Ectodermal cell (in vitro differentiated cells): ENCODE data around the gene NAGS. TPM values are rescaled to one million over a fixed set of nuclear protein-coding genes. Genes with fewer than 3 reads are reported as not detected.
A peak's percentile ranks its signal among the peaks of the same experiment; 100 is the strongest.
"Not testable (repeated sequence)": the region's sequence is repeated elsewhere in the genome, so short reads cannot be mapped to it uniquely, and the experiment has no call there.

ENCODE experiments used
- H3K27ac ChIP-seq: 2 replicates; pipeline ENCODE4 v1.7.0; 2013; ENCODE audit warnings: mild to moderate bottlenecking, low read depth, low read length; ENCODE audit not compliant: insufficient read depth, poor library complexity, severe bottlenecking
- H3K27me3 ChIP-seq: 2 replicates; pipeline ENCODE4 v1.7.0; 2013; ENCODE audit warnings: mild to moderate bottlenecking, low read length; ENCODE audit not compliant: insufficient read depth, control insufficient read depth, poor library complexity, severe bottlenecking
- H3K36me3 ChIP-seq: one replicate; pipeline ENCODE4 v1.7.0; 2013; ENCODE audit warnings: low read length; ENCODE audit not compliant: control insufficient read depth, insufficient read depth
- H3K4me1 ChIP-seq: one replicate; pipeline ENCODE4 v1.7.0; 2013; ENCODE audit warnings: low read length; ENCODE audit not compliant: control insufficient read depth, insufficient read depth
- H3K4me3 ChIP-seq: 2 replicates; pipeline ENCODE4 v1.7.0; 2013; ENCODE audit warnings: low read depth, low read length, control low read depth; ENCODE audit not compliant: insufficient read depth
- H3K9me3 ChIP-seq: 2 replicates; pipeline ENCODE4 v1.7.0; 2013; ENCODE audit warnings: mild to moderate bottlenecking, low read length, moderate library complexity; ENCODE audit not compliant: control insufficient read depth
- WGBS, 2 experiments: methylation state at CpG; one replicate each; pipeline ENCODE4 v1.1.7; 2013; ENCODE audit warnings: missing lambda C conversion rate in 2 of 2; 5-methylcytosine and 5-hydroxymethylcytosine counted together
- polyA plus RNA-seq, 4 experiments: library from polyadenylated mRNA; stranded (reverse); fragments of 50-300 nt; gene quantifications; one replicate each; pipeline ENCODE4 v1.2.3, GENCODE V29; 2013

Gene NAGS
- polyA plus RNA-seq (2013, experiment 1 of 4) = 0.91 TPM
- polyA plus RNA-seq (2013, experiment 2 of 4) = 0.85 TPM
- 1.5 TPM for polyA plus RNA-seq (2013, experiment 3 of 4)
- 1.1 TPM for polyA plus RNA-seq (2013, experiment 4 of 4)

GRCh38 chr17:44004077-44004760, at the start of gene NAGS:
NAGS (plus strand) TSS chr17:44004622; CDS start chr17:44004664, 42 bp downstream.
- peaks cover 44% of the 10 kb centered on the region for H3K27me3 ChIP-seq
- no peaks in the 10 kb centered on the region for H3K36me3 ChIP-seq

GRCh38 chr17:43956222-43956621, 48.2 kb upstream of the NAGS start:
- Histone ChIP-seq H3K9me3 (no peaks in the 10 kb centered on the region), H3K4me3 (no peak overlapping the region), H3K4me1 (peaks cover 5% of the 10 kb centered on the region), H3K27ac (no peak overlapping the region), H3K27me3 (peaks cover 38% of the 10 kb centered on the region), H3K36me3 (no peaks in the 10 kb centered on the region)
- 94 to 96% methylated on average over 6 to 7 of the region's 8 CpGs for WGBS, 2 experiments

More at GRCh38 chr17:44004077-44004760, at the start of gene NAGS:
- Histone ChIP-seq H3K4me1 (peaks cover 17% of the 10 kb centered on the region), H3K27ac (no peak within 1 kb of the TSS), H3K4me3 (peak within 1 kb of the TSS; percentile 33), H3K9me3 (no peaks in the 10 kb centered on the region)
- 3% methylated on average over 24 to 25 of the region's 25 CpGs for WGBS, 2 experiments

GRCh38 chr17:43958748-43959352, 45.6 kb upstream of the NAGS start:
- H3K9me3 ChIP-seq = no peaks in the 10 kb centered on the region
- WGBS, 2 experiments = 86 to 88% methylated on average over 2 of the region's 2 CpGs
- no peak overlapping the region for H3K27ac ChIP-seq
- H3K27me3 ChIP-seq = peaks cover 12% of the 10 kb centered on the region
- no peaks in the 10 kb centered on the region for H3K4me1 ChIP-seq
- H3K4me3 ChIP-seq = no peak overlapping the region
- no peaks in the 10 kb centered on the region for H3K36me3 ChIP-seq

- H3K27ac ChIP-seq, H3K27me3 ChIP-seq, H3K9me3 ChIP-seq, H3K36me3 ChIP-seq, H3K4me1 ChIP-seq, H3K4me3 ChIP-seq: not testable (repeated sequence)
- WGBS, 2 experiments = 87 to 91% methylated on average over 6 of the region's 6 CpGs
Observed at GRCh38 chr17:43961292-43961691, 43.1 kb upstream of the NAGS start.

- Histone ChIP-seq H3K4me1 (no peaks in the 10 kb centered on the region), H3K4me3 (no peak overlapping the region), H3K27me3 (no peaks in the 10 kb centered on the region), H3K9me3 (no peaks in the 10 kb centered on the region), H3K27ac (no peak overlapping the region), H3K36me3 (no peaks in the 10 kb centered on the region)
- 78 to 98% methylated on average over 2 of the region's 2 CpGs for WGBS, 2 experiments
Observed at GRCh38 chr17:43961954-43962353, 42.5 kb upstream of the NAGS start.

- no peak overlapping the region for H3K27ac ChIP-seq
- 83 to 86% methylated on average over 7 of the region's 7 CpGs for WGBS, 2 experiments
- no peak overlapping the region for H3K4me3 ChIP-seq
- H3K4me1 ChIP-seq = no peaks in the 10 kb centered on the region
- no peaks in the 10 kb centered on the region for H3K36me3 ChIP-seq
- no peaks in the 10 kb centered on the region for H3K27me3 ChIP-seq
- no peaks in the 10 kb centered on the region for H3K9me3 ChIP-seq
Observed at GRCh38 chr17:43962479-43962878, 41.9 kb upstream of the NAGS start.

- H3K27me3 ChIP-seq = no peaks in the 10 kb centered on the region
- H3K4me1 ChIP-seq = no peaks in the 10 kb centered on the region
- WGBS, 2 experiments = 93 to 97% methylated on average over 3 of the region's 3 CpGs
- no peaks in the 10 kb centered on the region for H3K9me3 ChIP-seq
- no peaks in the 10 kb centered on the region for H3K36me3 ChIP-seq
- H3K4me3 ChIP-seq = no peak overlapping the region
- no peak overlapping the region for H3K27ac ChIP-seq
Observed at GRCh38 chr17:43966276-43966675, 38.1 kb upstream of the NAGS start.

GRCh38 chr17:43967251-43967875, 37.1 kb upstream of the NAGS start:
- 77% methylated on average over 8 to 9 of the region's 9 CpGs for WGBS, 2 experiments
- H3K9me3 ChIP-seq = no peaks in the 10 kb centered on the region

GRCh38 chr17:43970366-43970765, 34.1 kb upstream of the NAGS start:
- H3K27me3 ChIP-seq = no peaks in the 10 kb centered on the region
- no peaks in the 10 kb centered on the region for H3K9me3 ChIP-seq
- H3K4me1 ChIP-seq = no peaks in the 10 kb centered on the region
- H3K4me3 ChIP-seq = no peak overlapping the region
- no peaks in the 10 kb centered on the region for H3K36me3 ChIP-seq
- no peak overlapping the region for H3K27ac ChIP-seq
- 90% methylated on average over 4 of the region's 4 CpGs for WGBS, 2 experiments

More at GRCh38 chr17:43967251-43967875, 37.1 kb upstream of the NAGS start:
- Histone ChIP-seq H3K4me1 (no peaks in the 10 kb centered on the region), H3K27me3 (no peaks in the 10 kb centered on the region), H3K4me3 (no peak overlapping the region), H3K27ac (no peak overlapping the region), H3K36me3 (no peaks in the 10 kb centered on the region)

- no CpG with 5 or more reads among the region's 2 CpGs for WGBS, 2 experiments
- not testable (repeated sequence) for H3K27me3 ChIP-seq
Observed at GRCh38 chr17:43971436-43971835, 33.0 kb upstream of the NAGS start.

More at GRCh38 chr17:43971436-43971835, 33.0 kb upstream of the NAGS start:
- H3K27ac ChIP-seq, H3K36me3 ChIP-seq, H3K9me3 ChIP-seq, H3K4me1 ChIP-seq, H3K4me3 ChIP-seq: not testable (repeated sequence)
